Endothelial cell of umbilical vein (primary cell): Measurements from ENCODE around the gene KIAA1217. TPM values are rescaled to one million over a fixed set of nuclear protein-coding genes. Genes with fewer than 3 reads are reported as not detected.

ENCODE experiments used
- BruUV-seq: library from RNA; stranded (reverse); fragments of 400-500 nt; replicated peaks from 2 replicates; lab custom pipeline; 2021; lab: Mats Ljungman, UMichigan
- CTCF ChIA-PET: fragments of 300-600, 350-600 bp; sonication (Branson Sonifier 250); formaldehyde crosslinking; loops from one replicate; lab custom pipeline; 2021; ENCODE audit warnings: antibody characterized with exemption, inconsistent platforms; lab: Charles Lee
- POLR2A ChIA-PET: fragments of 300-600, 350-600 bp; sonication (Branson Sonifier 250); formaldehyde crosslinking; loops from one replicate; lab custom pipeline; 2021; ENCODE audit warnings: antibody characterized with exemption, inconsistent platforms; lab: Charles Lee
- DNase-seq: peaks from one replicate; pipeline ENCODE4 v3.0.0-alpha.2; 2011; ENCODE audit warnings: low read depth, low spot score
- FAIRE-seq: peaks from 2 replicates; lab custom pipeline; 2011; peaks lifted over from hg19 to GRCh38; lab: Jason Lieb, UNC
- H2AFZ ChIP-seq: 2 replicates; pipeline ENCODE4 v1.6.0; 2012; ENCODE audit warnings: low read depth, low read length, control low read depth, inconsistent platforms
- H3K27ac ChIP-seq: 2 replicates; pipeline ENCODE4 v1.5.1; 2011; ENCODE audit warnings: low read depth, mild to moderate bottlenecking, control low read depth, low read length, moderate library complexity; ENCODE audit not compliant: insufficient read depth
- H3K27me3 ChIP-seq, 2 experiments: 2 replicates each; pipeline versions ENCODE4 v1.6.0 to v1.6.1; 2011; ENCODE audit warnings: low read length in 2 of 2, mixed read lengths in 1 of 2; ENCODE audit not compliant: control insufficient read depth in 2 of 2, insufficient read depth in 2 of 2
- H3K36me3 ChIP-seq, 2 experiments: 2 replicates in 1 of 2; 3 replicates in 1 of 2; pipeline ENCODE4 v1.5.1; 2011; ENCODE audit warnings: low read length in 2 of 2, mild to moderate bottlenecking in 1 of 2, moderate library complexity in 1 of 2; ENCODE audit not compliant: control insufficient read depth in 2 of 2, insufficient read depth in 2 of 2; ENCODE audit errors: extremely low read depth in 1 of 2
- H3K4me1 ChIP-seq: 3 replicates; pipeline ENCODE4 v1.5.1; 2011; ENCODE audit warnings: mild to moderate bottlenecking, low read length; ENCODE audit not compliant: control insufficient read depth, insufficient read depth; ENCODE audit errors: extremely low read depth
- H3K4me2 ChIP-seq: 2 replicates; pipeline ENCODE4 v1.6.1; 2011; ENCODE audit warnings: low read length, control low read depth, mixed read lengths; ENCODE audit not compliant: insufficient read depth
- H3K4me3 ChIP-seq, 3 experiments: fragments of 200-600 bp in 1 of 3; sonication (generic), shearing (Covaris generic) in 1 of 3; replicated peaks in 1 of 3; 2 replicates each; pipeline ENCODE4 v1.5.1; 2011 to 2016; ENCODE audit warnings: control low read depth in 3 of 3, low read length in 3 of 3, mild to moderate bottlenecking in 2 of 3, inconsistent platforms in 1 of 3, low read depth in 1 of 3, moderate library complexity in 1 of 3; ENCODE audit not compliant: insufficient read depth in 1 of 3
- H3K79me2 ChIP-seq: 2 replicates; pipeline ENCODE4 v1.6.0; 2012; ENCODE audit warnings: low read length, inconsistent platforms; ENCODE audit not compliant: control insufficient read depth, insufficient read depth
- H3K9ac ChIP-seq: replicated peaks from 2 replicates; pipeline ENCODE3; 2011; ENCODE audit warnings: low read length, control low read depth; ENCODE audit not compliant: insufficient read depth; ENCODE audit errors: extremely low read depth
- H3K9me1 ChIP-seq: replicated peaks from 3 replicates; pipeline ENCODE4 v1.6.0; 2011; ENCODE audit warnings: mild to moderate bottlenecking, low read length; ENCODE audit not compliant: control insufficient read depth, insufficient read depth; ENCODE audit errors: extremely low read depth
- H3K9me3 ChIP-seq: replicated peaks from 2 replicates; pipeline ENCODE4 v1.5.1; 2012; ENCODE audit warnings: low read length, inconsistent platforms; ENCODE audit not compliant: control insufficient read depth, insufficient read depth
- H4K20me1 ChIP-seq: replicated peaks from 2 replicates; pipeline ENCODE3; 2011; ENCODE audit warnings: mild to moderate bottlenecking, low read length; ENCODE audit not compliant: control insufficient read depth, insufficient read depth; ENCODE audit errors: extremely low read depth
- CTCF ChIP-seq, 2 donors: IDR thresholded peaks; 1 replicate in 1 of 2; 2 replicates in 1 of 2; pipeline ENCODE4 v1.5.1; 2011; ENCODE audit warnings: low read length in 2 of 2, mild to moderate bottlenecking in 2 of 2, moderate library complexity in 2 of 2, control low read depth in 1 of 2, inconsistent platforms in 1 of 2, low read depth in 1 of 2; ENCODE audit not compliant: insufficient read depth in 1 of 2; ENCODE audit errors: extremely low read depth in 1 of 2
- EZH2 ChIP-seq: IDR thresholded peaks from 2 replicates; pipeline ENCODE4 v1.6.1; 2012; ENCODE audit warnings: borderline replicate concordance, low read depth, mild to moderate bottlenecking, moderate library complexity, low read length, inconsistent platforms; ENCODE audit not compliant: severe bottlenecking
- FOS ChIP-seq: IDR thresholded peaks from 2 replicates; pipeline ENCODE4 v1.6.1; 2011; ENCODE audit warnings: mild to moderate bottlenecking, low read length, moderate library complexity, borderline replicate concordance; ENCODE audit not compliant: insufficient read depth
- GATA2 ChIP-seq: IDR thresholded peaks from 2 replicates; pipeline ENCODE4 v1.7.0; 2011; ENCODE audit warnings: low read depth, mild to moderate bottlenecking, moderate library complexity, mixed read lengths, low read length; ENCODE audit not compliant: insufficient read length, insufficient read depth
- JUN ChIP-seq: IDR thresholded peaks from 2 replicates; pipeline ENCODE4 v1.6.1; 2011; ENCODE audit warnings: borderline replicate concordance, low read depth; ENCODE audit not compliant: insufficient read length, insufficient read depth
- MAX ChIP-seq: IDR thresholded peaks from 2 replicates; pipeline ENCODE4 v1.6.1; 2011; ENCODE audit not compliant: insufficient read depth, insufficient read length
- MYC ChIP-seq: IDR thresholded peaks from one replicate; pipeline ENCODE4 v1.6.1; 2011; ENCODE audit warnings: mild to moderate bottlenecking, low read depth, low read length
- POLR2A ChIP-seq: IDR thresholded peaks from 2 replicates; pipeline ENCODE4 v1.6.1; 2012; ENCODE audit warnings: low read depth, mild to moderate bottlenecking, control low read depth, low read length
- POLR2AphosphoS5 ChIP-seq: IDR thresholded peaks from 2 replicates; pipeline ENCODE4 v1.6.1; 2012; ENCODE audit warnings: low read depth, mild to moderate bottlenecking, control low read depth, low read length, moderate library complexity; ENCODE audit not compliant: insufficient read depth
- dilution Hi-C: fragments of 300-500 bp; cut with MboI; formaldehyde crosslinking; loops from one replicate; pipeline ENCODE4 v1.15.0; 2019; ENCODE audit warnings: low sequenced_read_pairs; ENCODE audit not compliant: extremely low pct_ligation_motif_present
- intact Hi-C: fragments of 100-400 bp; cut with micrococcal nuclease; formaldehyde crosslinking; loops from one replicate; pipeline ENCODE4 v1.10.0; 2022
- polyA plus RNA-seq, 4 experiments: library from polyadenylated mRNA; depleted of rRNA in 3 of 4; stranded (reverse) in 3 of 4; unstranded in 1 of 4; fragments of >200 nt; gene quantifications; 2 replicates each; pipeline versions ENCODE4 v1.2.1 to v1.2.3, GENCODE V29; 2011 to 2012; ENCODE audit warnings: missing spikeins in 1 of 4
- total RNA-seq: library from RNA; stranded (reverse); gene quantifications from 2 replicates; pipeline ENCODE4 v1.2.3, GENCODE V29; 2021

The KIAA1217 gene
- total and polyA plus RNA-seq, 2 donors (not counting 3 experiments of a cell fraction or from before 2014, with no cell fraction given) = 0.83 to 10.3 TPM

GRCh38 chr10:24416248-24416647 lies 207.3 kb downstream of the KIAA1217 start:
- no peak overlapping the region for H3K27ac ChIP-seq
- POLR2A ChIA-PET = no interaction called here
- TF ChIP-seq MYC (no peak), POLR2AphosphoS5 (no peak), CTCF (IDR thresholded peaks at IDR 0.05; ENCODE audit: extremely low read depth in 1 of 2, insufficient read depth in 1 of 2, low read depth in 1 of 2, low read length in 2 of 2) (no peak), POLR2A (no peak), GATA2 (no peak), EZH2 (no peak), MAX (no peak), FOS (no peak), JUN (no peak)
- H3K4me1 ChIP-seq = no peaks in the 10 kb centered on the region
- H2AFZ ChIP-seq = no peak overlapping the region
- no peaks in the 10 kb centered on the region for H3K27me3 ChIP-seq
- H3K9ac ChIP-seq = no peak overlapping the region
- no TSS peak for BruUV-seq
- CTCF ChIA-PET = no interaction called here
- no peak for FAIRE-seq
- DNase-seq = no peak
- no peak overlapping the region for H3K4me3 ChIP-seq
- no peaks in the 10 kb centered on the region for H3K79me2 ChIP-seq
- no peaks in the 10 kb centered on the region for H4K20me1 ChIP-seq
- H3K9me1 ChIP-seq = no peaks in the 10 kb centered on the region
- intact Hi-C loops (no loop called here), dilution Hi-C loops (no loop called here)
- H3K4me2 ChIP-seq = no peak overlapping the region
- no peaks in the 10 kb centered on the region for H3K36me3 ChIP-seq
- no peaks in the 10 kb centered on the region for H3K9me3 ChIP-seq
